Right ventricle myocardium superior (tissue), 1 donor: ENCODE results near the gene MCAT. TPM values are rescaled to one million over a fixed set of nuclear protein-coding genes. Genes with fewer than 3 reads are reported as not detected.

Experiments
- ATAC-seq: fragments of 200-7000 bp; cut with Tn5 transposase; one replicate; pipeline ENCODE4 v1.9.1; 2020; ENCODE audit warnings: mild to moderate bottlenecking; ENCODE audit not compliant: poor library complexity
- DNase-seq: peaks from one replicate; pipeline ENCODE4 v3.0.0-alpha.2; 2020
- intact Hi-C: fragments of 100-400 bp; cut with DNase I; formaldehyde crosslinking; loops from one replicate; pipeline ENCODE4 v1.11.2; 2022
- total RNA-seq: library from RNA; stranded (reverse); fragmentation: NEBNext Ultra II Directional; extraction: Animal tissue kit (Norgen Biotek cat#: 25700); gene quantifications from one replicate; pipeline ENCODE4 v1.2.1, GENCODE V29; 2021
- donor health status: DM: no; HTN: yes; CAD: no; lungs with severe emphysema.

Gene MCAT
- total RNA-seq, 1 donor from 2014 or later: 16.9 TPM

GRCh38 chr22:43174941-43175531 is 31.8 kb upstream of the MCAT start:
- intact Hi-C loops: no loop called here
- ATAC-seq: no peak
- DNase-seq: peak; percentile 26

- no peak for ATAC-seq
- intact Hi-C loops: no loop called here
- DNase-seq: peak; percentile 26
Measured at GRCh38 chr22:43173976-43174720, 30.9 kb upstream of the MCAT start.

- intact Hi-C loops: no loop called here
- ATAC-seq (no peak), DNase-seq (peak; percentile 32)
Measured at GRCh38 chr22:43173566-43173965, 30.4 kb upstream of the MCAT start.

- DNase-seq: peak; percentile 24
Measured at GRCh38 chr22:43172191-43172590, 29.0 kb upstream of the MCAT start.

GRCh38 chr22:43171607-43172006 is 28.4 kb upstream of the MCAT start:
- no peak for ATAC-seq
- DNase-seq: peak; percentile 20
- intact Hi-C loops: no loop called here

More at GRCh38 chr22:43172191-43172590, 29.0 kb upstream of the MCAT start:
- intact Hi-C loops: no loop called here
- ATAC-seq: no peak

GRCh38 chr22:43171019-43171491 is 27.9 kb upstream of the MCAT start:
- intact Hi-C loops: no loop called here
- DNase-seq: peak; percentile 25
- ATAC-seq: no peak

GRCh38 chr22:43170131-43170480 is 26.9 kb upstream of the MCAT start:
- intact Hi-C loops: no loop called here
- ATAC-seq: no peak
- peak; percentile 30 for DNase-seq

- DNase-seq: no peak
- intact Hi-C loops: no loop called here
- no peak for ATAC-seq
Measured at GRCh38 chr22:43169310-43170130, 26.3 kb upstream of the MCAT start.

GRCh38 chr22:43168471-43169309 is 25.5 kb upstream of the MCAT start:
- ATAC-seq (no peak), DNase-seq (no peak)
- intact Hi-C loops: no loop called here

GRCh38 chr22:43167001-43167589 is 23.9 kb upstream of the MCAT start:
- DNase-seq: no peak
- intact Hi-C loops: no loop called here
- no peak for ATAC-seq

- intact Hi-C loops: no loop called here
- DNase-seq: no peak
- ATAC-seq: no peak
Measured at GRCh38 chr22:43166132-43166930, 23.1 kb upstream of the MCAT start.

GRCh38 chr22:43164636-43165035 is 21.4 kb upstream of the MCAT start:
- DNase-seq: no peak
- intact Hi-C loops: no loop called here

GRCh38 chr22:43163241-43163795 is 20.1 kb upstream of the MCAT start:
- intact Hi-C loops: no loop called here
- DNase-seq: no peak
- no peak for ATAC-seq

More at GRCh38 chr22:43164636-43165035, 21.4 kb upstream of the MCAT start:
- ATAC-seq: peak; percentile 6

GRCh38 chr22:43162412-43163150 is 19.4 kb upstream of the MCAT start:
- DNase-seq: no peak
- intact Hi-C loops: no loop called here
- ATAC-seq: no peak

- intact Hi-C loops: no loop called here
- ATAC-seq (no peak), DNase-seq (no peak)
Measured at GRCh38 chr22:43160497-43161126, 17.4 kb upstream of the MCAT start.

- DNase-seq (peak; percentile 53), ATAC-seq (peak; percentile 1)
- intact Hi-C loops: no loop called here
Measured at GRCh38 chr22:43159484-43160178, 16.4 kb upstream of the MCAT start.
